Measurements from ENCODE around the gene HM13. TPM values are rescaled to one million over a fixed set of nuclear protein-coding genes. Genes with fewer than 3 reads are reported as not detected.
A peak's percentile ranks its signal among the peaks of the same experiment; 100 is the strongest.

HM13 gene
- total and polyA plus RNA-seq, 2 of the 13 experiments (the other 11 are each of a cell fraction or from before 2014, with no cell fraction given): 118 to 243 TPM

- TF ChIP-seq, protein P1, sequence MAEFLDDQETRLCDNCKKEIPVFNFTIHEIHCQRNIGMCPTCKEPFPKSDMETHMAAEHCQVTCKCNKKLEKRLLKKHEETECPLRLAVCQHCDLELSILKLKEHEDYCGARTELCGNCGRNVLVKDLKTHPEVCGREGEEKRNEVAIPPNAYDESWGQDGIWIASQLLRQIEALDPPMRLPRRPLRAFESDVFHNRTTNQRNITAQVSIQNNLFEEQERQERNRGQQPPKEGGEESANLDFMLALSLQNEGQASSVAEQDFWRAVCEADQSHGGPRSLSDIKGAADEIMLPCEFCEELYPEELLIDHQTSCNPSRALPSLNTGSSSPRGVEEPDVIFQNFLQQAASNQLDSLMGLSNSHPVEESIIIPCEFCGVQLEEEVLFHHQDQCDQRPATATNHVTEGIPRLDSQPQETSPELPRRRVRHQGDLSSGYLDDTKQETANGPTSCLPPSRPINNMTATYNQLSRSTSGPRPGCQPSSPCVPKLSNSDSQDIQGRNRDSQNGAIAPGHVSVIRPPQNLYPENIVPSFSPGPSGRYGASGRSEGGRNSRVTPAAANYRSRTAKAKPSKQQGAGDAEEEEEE (CRISPR knock-in tag; IDR thresholded peaks at IDR 0.05; ENCODE audit: borderline replicate concordance): peak; percentile 94
- TF ChIP-seq ZNF496 (CRISPR knock-in tag; IDR thresholded peaks at IDR 0.05; ENCODE audit: insufficient replicate concordance) (no peak), ZFP62 (CRISPR knock-in tag; IDR thresholded peaks at IDR 0.05) (no peak), STAT5B (CRISPR knock-in tag; IDR thresholded peaks at IDR 0.05) (no peak), GRHL1 (CRISPR knock-in tag; conservative IDR thresholded peaks at IDR 0.05) (no peak), GABPA (IDR thresholded peaks at IDR 0.05; ENCODE audit: low read depth, low read length) (no peak), GABPA (CRISPR knock-in tag; IDR thresholded peaks at IDR 0.05; ENCODE audit: low read depth) (peak; percentile 47), MTA3 (CRISPR knock-in tag; IDR thresholded peaks at IDR 0.05) (no peak), ATF3 (CRISPR knock-in tag; IDR thresholded peaks at IDR 0.05) (peak; percentile 97), TBL1XR1 (IDR thresholded peaks at IDR 0.05; ENCODE audit: borderline replicate concordance, low read length, partially characterized antibody) (peak; percentile 94), ARNT2 (CRISPR knock-in tag; IDR thresholded peaks at IDR 0.05; ENCODE audit: low read depth) (peak; percentile 84; the same call in 1 of the 2 replicates), SOX6 (IDR thresholded peaks at IDR 0.05) (no peak), SOX6 (CRISPR knock-in tag; IDR thresholded peaks at IDR 0.05) (peak; percentile 94), POGZ (CRISPR knock-in tag; IDR thresholded peaks at IDR 0.05) (peak; percentile 93), LCORL (IDR thresholded peaks at IDR 0.05) (no peak; the same call in 1 of the 2 replicates), LCORL (CRISPR knock-in tag; IDR thresholded peaks at IDR 0.05) (peak; percentile 99), SPEN (CRISPR knock-in tag; IDR thresholded peaks at IDR 0.05; ENCODE audit: low read depth) (peak; percentile 100), KLF9 (CRISPR knock-in tag; IDR thresholded peaks at IDR 0.05; ENCODE audit: low read depth) (no peak), REPIN1 (CRISPR knock-in tag; IDR thresholded peaks at IDR 0.05; ENCODE audit: borderline replicate concordance, low read depth) (peak; percentile 92), ZSCAN12 (CRISPR knock-in tag; IDR thresholded peaks at IDR 0.05) (peak; percentile 81; the same call in 1 of the 2 replicates), PAX8 (CRISPR knock-in tag; IDR thresholded peaks at IDR 0.05; ENCODE audit: borderline replicate concordance) (0 out of 2 replicates have a peak, but pooled peaks have one; percentile 33), GABPB1 (CRISPR knock-in tag; IDR thresholded peaks at IDR 0.05) (peak; percentile 85)
- TF ChIP-seq, protein P2, sequence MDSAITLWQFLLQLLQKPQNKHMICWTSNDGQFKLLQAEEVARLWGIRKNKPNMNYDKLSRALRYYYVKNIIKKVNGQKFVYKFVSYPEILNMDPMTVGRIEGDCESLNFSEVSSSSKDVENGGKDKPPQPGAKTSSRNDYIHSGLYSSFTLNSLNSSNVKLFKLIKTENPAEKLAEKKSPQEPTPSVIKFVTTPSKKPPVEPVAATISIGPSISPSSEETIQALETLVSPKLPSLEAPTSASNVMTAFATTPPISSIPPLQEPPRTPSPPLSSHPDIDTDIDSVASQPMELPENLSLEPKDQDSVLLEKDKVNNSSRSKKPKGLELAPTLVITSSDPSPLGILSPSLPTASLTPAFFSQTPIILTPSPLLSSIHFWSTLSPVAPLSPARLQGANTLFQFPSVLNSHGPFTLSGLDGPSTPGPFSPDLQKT (CRISPR knock-in tag; IDR thresholded peaks at IDR 0.05; ENCODE audit: borderline replicate concordance): no peak
- TF ChIP-seq, protein P3, sequence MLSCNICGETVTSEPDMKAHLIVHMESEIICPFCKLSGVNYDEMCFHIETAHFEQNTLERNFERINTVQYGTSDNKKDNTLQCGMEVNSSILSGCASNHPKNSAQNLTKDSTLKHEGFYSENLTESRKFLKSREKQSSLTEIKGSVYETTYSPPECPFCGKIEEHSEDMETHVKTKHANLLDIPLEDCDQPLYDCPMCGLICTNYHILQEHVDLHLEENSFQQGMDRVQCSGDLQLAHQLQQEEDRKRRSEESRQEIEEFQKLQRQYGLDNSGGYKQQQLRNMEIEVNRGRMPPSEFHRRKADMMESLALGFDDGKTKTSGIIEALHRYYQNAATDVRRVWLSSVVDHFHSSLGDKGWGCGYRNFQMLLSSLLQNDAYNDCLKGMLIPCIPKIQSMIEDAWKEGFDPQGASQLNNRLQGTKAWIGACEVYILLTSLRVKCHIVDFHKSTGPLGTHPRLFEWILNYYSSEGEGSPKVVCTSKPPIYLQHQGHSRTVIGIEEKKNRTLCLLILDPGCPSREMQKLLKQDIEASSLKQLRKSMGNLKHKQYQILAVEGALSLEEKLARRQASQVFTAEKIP (CRISPR knock-in tag; IDR thresholded peaks at IDR 0.05; ENCODE audit: borderline replicate concordance): no peak
Observed at GRCh38 chr20:31603822-31604566, 89.8 kb downstream of the HM13 start (continued).

Measured in HepG2 (cell line).